ENCODE results near the gene NT5M.
A peak's percentile ranks its signal among the peaks of the same experiment; 100 is the strongest.

Gene NT5M

GRCh38 chr17:17387017-17387497 lies 83.9 kb downstream of the NT5M start:
- TF ChIP-seq CTCF (IDR thresholded peaks at IDR 0.05), result no peak
- no peak for DNase-seq
- Mint-ChIP-seq H3K27me3 (ENCODE audit: low read depth, poor library complexity) (peaks cover 3% of the 10 kb centered on the region), H3K4me3 (no peak overlapping the region), H3K27ac (no peak overlapping the region), H3K36me3 (ENCODE audit: low read depth) (no peaks in the 10 kb centered on the region), H3K9me3 (peaks cover 7% of the 10 kb centered on the region), H3K4me1 (peaks cover 32% of the 10 kb centered on the region)

GRCh38 chr17:17387498-17388362 lies 84.6 kb downstream of the NT5M start:
- peaks cover 7% of the 10 kb centered on the region for H3K9me3 Mint-ChIP-seq
- DNase-seq, result peak; percentile 28
- TF ChIP-seq CTCF (IDR thresholded peaks at IDR 0.05), result peak; percentile 38
- H3K27me3 Mint-ChIP-seq (ENCODE audit: low read depth, poor library complexity), result peaks cover 3% of the 10 kb centered on the region
- no peak overlapping the region for H3K4me3 Mint-ChIP-seq
- H3K27ac Mint-ChIP-seq, result no peak overlapping the region
- peaks cover 32% of the 10 kb centered on the region for H3K4me1 Mint-ChIP-seq
- no peaks in the 10 kb centered on the region for H3K36me3 Mint-ChIP-seq (ENCODE audit: low read depth)

- TF ChIP-seq CTCF (IDR thresholded peaks at IDR 0.05), result no peak
- no peak for DNase-seq
- Mint-ChIP-seq H3K9me3 (peaks cover 7% of the 10 kb centered on the region), H3K4me3 (no peak overlapping the region), H3K27me3 (ENCODE audit: low read depth, poor library complexity) (peaks cover 3% of the 10 kb centered on the region), H3K4me1 (peaks cover 30% of the 10 kb centered on the region), H3K36me3 (ENCODE audit: low read depth) (no peaks in the 10 kb centered on the region), H3K27ac (no peak overlapping the region)
Measured at GRCh38 chr17:17388657-17389496, 85.7 kb downstream of the NT5M start.

GRCh38 chr17:17391668-17392370 lies 88.6 kb downstream of the NT5M start:
- Mint-ChIP-seq H3K4me3 (no peak overlapping the region), H3K36me3 (ENCODE audit: low read depth) (no peaks in the 10 kb centered on the region), H3K9me3 (peaks cover 13% of the 10 kb centered on the region), H3K27me3 (ENCODE audit: low read depth, poor library complexity) (no peaks in the 10 kb centered on the region), H3K4me1 (peaks cover 13% of the 10 kb centered on the region), H3K27ac (no peak overlapping the region)
- TF ChIP-seq CTCF (IDR thresholded peaks at IDR 0.05), result no peak
- DNase-seq, result no peak

GRCh38 chr17:17393976-17394375 lies 90.8 kb downstream of the NT5M start:
- TF ChIP-seq CTCF (IDR thresholded peaks at IDR 0.05), result no peak
- no peak for DNase-seq
- H3K27ac Mint-ChIP-seq, result no peak overlapping the region

More at GRCh38 chr17:17393976-17394375, 90.8 kb downstream of the NT5M start:
- H3K27me3 Mint-ChIP-seq (ENCODE audit: low read depth, poor library complexity), result no peaks in the 10 kb centered on the region
- H3K4me3 Mint-ChIP-seq, result no peak overlapping the region
- H3K9me3 Mint-ChIP-seq, result peaks cover 13% of the 10 kb centered on the region
- peaks cover 9% of the 10 kb centered on the region for H3K4me1 Mint-ChIP-seq
- H3K36me3 Mint-ChIP-seq (ENCODE audit: low read depth), result no peaks in the 10 kb centered on the region

Measured in nephron progenitor cell (in vitro differentiated cells).